GM12891 (cell line): ENCODE results near the gene VAMP8.

Source experiments
- POLR2A ChIP-seq: IDR thresholded peaks from 2 replicates; pipeline ENCODE4 v1.6.1; 2011; ENCODE audit warnings: low read depth, low read length, control low read depth
- POLR2AphosphoS5 ChIP-seq: IDR thresholded peaks from 2 replicates; pipeline ENCODE4 v1.6.1; 2011; ENCODE audit warnings: low read depth, low read length, control low read depth
- POU2F2 ChIP-seq: IDR thresholded peaks from 2 replicates; pipeline ENCODE4 v1.6.1; 2011; ENCODE audit warnings: low read depth, mild to moderate bottlenecking, control low read depth, low read length, moderate library complexity
- TAF1 ChIP-seq: IDR thresholded peaks from 2 replicates; pipeline ENCODE4 v1.6.1; 2011; ENCODE audit warnings: low read depth, low read length, control low read depth

DNA sequence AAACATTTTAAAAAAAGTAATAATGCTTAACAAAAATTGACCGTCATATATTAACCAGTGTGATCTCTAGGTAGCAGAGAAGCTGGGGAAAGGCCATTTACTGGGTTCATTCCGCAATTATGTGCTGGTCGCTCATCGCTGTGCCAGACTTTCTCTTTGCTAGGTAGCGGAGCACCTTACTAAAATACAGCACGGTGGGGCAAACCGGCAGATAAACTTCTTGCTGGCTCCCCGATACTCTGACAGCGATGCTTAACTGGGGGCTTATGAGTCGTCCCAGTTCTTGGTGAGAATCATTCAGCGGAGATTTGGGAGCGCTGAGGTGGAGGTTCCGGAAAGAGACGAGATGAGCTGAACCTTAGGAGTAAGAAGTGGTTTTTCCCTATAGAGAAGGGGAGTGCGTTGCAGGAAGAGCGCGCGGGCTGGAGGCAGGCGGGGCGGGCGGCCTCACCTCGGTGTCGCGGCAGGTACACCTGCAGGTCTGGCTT is 33.9 kb downstream of the VAMP8 start:
- TF ChIP-seq POLR2A (no peak), POLR2AphosphoS5 (no peak), POU2F2 (no peak), TAF1 (no peak)
